HG03558 (cell line): Measurements from ENCODE around the gene NDUFB10.

Experiments used
- ATAC-seq: cut with Tn5 transposase; IDR thresholded peaks from one replicate; pipeline ENCODE4 v1.9.1; 2021; ENCODE audit warnings: moderate number of reproducible peaks; ENCODE audit not compliant: unreplicated experiment; ENCODE audit errors: extremely low read depth

The NDUFB10 gene

GRCh38 chr16:1982013-1982433, 22.7 kb downstream of the NDUFB10 start:
- no peak for ATAC-seq

- ATAC-seq: no peak
Observed at GRCh38 chr16:1982991-1983543, 23.7 kb downstream of the NDUFB10 start.

DNA sequence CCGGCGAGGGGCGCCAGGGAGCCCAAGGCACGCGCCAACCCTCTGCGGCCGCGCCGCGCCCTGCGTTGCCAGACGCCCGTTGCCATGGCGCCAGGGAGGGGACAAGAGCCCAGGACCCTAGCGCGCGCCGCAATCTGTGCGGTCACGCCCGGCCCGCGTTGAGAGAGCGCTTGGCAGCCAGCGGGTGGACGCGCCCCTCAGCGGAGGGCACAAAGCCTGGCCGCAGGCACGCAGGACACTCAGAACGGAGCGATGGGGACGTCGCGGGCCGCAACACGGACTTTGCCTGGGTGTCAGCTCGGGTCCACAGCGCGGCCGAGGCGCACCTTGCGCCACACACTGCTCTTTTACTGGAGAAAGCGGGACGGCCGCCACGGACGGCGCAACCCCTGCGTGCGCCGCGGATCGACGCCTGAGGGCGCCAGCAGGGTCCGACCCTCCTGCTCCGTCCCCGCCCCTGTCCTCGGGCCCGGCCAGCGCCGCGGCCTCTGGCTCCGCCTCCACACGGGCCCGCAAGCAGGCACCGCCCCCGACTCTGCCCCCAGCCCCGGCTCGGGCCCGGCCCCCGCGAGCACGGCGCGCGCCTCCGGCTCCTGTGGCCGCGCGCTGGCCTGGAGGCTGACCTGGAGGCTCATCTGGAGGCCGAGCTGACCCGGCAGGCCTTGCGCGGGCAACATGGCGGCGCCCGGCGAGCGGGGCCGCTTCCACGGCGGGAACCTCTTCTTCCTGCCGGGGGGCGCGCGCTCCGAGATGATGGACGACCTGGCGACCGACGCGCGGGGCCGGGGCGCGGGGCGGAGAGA, 24.4 kb downstream of the NDUFB10 start, which contains the start of gene GFER:
Gene GFER (plus strand): TSS at position 650 of the 803 bp plus-strand sequence. CDS start 26 bp downstream, at position 676.
- ATAC-seq: peak; percentile 62

- peak; percentile 2 for ATAC-seq
Observed at GRCh38 chr16:1984347-1985225, 25.2 kb downstream of the NDUFB10 start.

DNA sequence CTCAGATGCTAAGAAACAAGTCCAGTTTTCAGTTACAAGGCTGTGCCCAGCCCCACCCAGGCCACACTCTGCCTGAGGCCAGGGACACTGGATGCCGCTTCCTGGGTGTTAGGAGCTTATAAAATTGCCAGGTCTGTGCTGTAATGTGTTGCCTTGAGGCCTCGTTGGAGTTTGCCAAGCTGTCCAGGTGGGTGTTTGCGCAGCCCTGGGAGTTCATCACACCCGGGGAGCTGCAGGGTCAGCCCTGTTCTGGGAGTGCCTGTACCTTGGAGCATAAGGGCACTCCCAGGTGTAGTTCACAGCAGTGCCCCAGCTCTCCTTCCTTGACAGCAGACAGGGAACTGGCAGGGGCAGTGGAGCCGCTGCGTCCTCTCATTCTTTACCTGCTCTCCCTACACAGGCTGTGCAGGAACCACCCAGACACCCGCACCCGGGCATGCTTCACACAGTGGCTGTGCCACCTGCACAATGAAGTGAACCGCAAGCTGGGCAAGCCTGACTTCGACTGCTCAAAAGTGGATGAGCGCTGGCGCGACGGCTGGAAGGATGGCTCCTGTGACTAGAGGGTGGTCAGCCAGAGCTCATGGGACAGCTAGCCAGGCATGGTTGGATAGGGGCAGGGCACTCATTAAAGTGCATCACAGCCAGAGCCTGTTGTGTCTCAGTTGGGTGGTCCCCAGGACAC, 26.3 kb downstream of the NDUFB10 start:
- no peak for ATAC-seq

DNA sequence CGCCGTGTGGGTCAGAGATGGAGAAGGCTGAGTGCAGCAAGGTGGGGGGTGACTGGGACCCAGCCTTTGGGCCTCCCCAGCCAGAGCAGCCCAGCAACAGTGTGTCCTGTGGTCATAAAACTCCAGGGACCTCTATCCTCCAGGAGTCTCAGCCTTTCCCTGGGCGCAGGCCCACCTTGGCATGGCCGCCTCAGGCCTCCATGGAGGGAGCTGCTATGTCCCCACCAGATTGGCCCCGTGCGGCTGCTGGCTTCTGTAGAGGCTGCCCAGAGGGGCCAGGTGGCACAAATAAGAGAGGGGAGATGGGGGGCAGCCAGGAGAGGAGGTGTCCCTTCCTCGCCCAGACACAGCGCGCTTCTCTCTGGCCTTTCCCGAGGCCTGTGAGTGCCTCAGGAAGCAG, 27.9 kb downstream of the NDUFB10 start:
- ATAC-seq: no peak

DNA sequence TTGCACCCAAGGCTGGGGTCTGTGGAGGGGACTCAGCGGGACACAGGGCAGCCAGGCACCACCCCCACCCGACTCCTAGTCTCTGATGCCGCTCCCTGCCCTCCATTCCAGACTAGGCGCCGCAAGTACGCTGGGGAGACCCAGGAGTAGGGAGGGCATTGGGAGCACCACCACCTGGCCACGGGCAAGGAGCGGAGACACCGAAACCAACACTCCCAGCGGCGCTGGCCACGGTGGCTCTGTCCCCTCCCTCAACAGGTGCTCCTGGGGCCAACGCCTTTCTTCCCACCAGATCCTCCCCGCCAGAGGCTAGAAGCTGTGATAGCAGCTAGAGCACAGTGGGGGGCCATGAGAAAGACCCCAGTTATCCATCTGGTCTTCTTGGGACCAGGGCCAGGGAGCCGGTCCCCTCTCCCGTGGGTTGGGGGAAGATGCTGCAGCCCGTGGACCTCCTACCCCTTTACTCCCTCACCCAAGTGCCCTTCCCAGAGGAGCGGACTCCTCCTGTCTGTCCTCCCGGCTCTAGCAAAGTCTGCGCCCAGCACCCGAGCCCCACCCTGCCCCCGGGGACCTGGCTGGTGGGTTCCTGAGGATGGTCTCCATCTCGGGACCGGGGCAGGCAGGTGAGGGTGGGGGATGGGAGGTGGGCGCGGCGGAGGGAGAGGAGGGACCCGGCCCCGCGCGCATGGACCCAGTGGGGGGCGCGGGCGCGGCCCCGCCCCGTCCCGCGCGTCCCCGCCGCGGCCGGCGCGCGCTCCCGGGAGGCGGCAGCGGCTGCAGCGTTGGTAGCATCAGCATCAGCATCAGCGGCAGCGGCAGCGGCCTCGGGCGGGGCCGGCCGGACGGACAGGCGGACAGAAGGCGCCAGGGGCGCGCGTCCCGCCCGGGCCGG, 30.1 kb downstream of the NDUFB10 start, which contains the start of gene SYNGR3:
Gene SYNGR3 (plus strand): TSS at position 762 of the 892 bp plus-strand sequence. CDS start 133 bp downstream, outside the sequence.
- no peak for ATAC-seq

- ATAC-seq: no peak
Observed at GRCh38 chr16:1990101-1990350, 30.7 kb downstream of the NDUFB10 start.

- no peak for ATAC-seq
Observed at GRCh38 chr16:1990351-1991134, 31.2 kb downstream of the NDUFB10 start.

GRCh38 chr16:1991135-1991551, 31.8 kb downstream of the NDUFB10 start:
- no peak for ATAC-seq

DNA sequence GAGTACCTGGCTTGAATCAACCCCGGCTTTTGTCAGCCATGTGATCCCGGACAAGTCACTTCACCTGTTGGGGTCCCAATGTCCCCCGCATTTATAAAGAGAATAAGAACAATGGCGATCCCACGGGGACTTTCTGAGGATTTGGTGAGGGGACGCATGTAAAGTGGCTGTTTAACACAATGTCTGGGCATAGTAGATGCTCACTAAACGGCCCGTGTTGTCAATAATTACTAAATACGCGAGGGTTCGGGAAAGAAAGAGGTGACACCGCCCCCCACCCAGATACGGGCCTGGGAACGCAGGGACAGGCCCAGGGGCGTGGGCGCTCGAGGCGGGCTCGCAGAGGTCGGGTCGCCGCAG, 32.2 kb downstream of the NDUFB10 start:
- no peak for ATAC-seq

DNA sequence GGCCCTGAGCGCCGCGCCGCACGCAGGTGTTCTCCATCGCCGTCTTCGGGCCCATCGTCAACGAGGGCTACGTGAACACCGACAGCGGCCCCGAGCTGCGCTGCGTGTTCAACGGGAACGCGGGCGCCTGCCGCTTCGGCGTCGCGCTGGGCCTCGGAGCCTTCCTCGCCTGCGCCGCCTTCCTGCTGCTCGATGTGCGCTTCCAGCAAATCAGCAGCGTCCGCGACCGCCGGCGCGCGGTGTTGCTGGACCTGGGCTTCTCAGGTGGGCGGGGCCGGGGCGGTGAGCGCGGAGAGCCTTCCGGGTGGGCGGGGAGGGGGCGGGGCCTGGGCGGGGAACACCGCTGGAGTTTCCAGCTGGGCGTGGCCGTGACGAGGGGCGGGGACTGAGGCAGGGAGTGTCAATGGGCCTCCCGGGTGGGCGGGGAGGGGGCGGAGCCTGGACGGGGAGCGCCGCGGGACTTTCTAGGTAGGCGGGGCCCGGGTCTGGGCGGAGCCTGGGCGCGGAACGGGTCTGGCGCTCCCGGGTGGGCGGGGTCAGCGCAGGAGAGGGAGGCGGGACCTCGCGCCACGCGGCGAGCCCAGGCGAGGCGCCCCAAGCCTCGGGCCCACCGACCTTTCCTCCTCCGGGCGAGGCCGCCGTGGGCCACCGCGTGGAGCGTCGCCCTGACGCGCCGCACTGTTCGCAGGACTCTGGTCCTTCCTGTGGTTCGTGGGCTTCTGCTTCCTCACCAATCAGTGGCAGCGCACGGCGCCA, 32.8 kb downstream of the NDUFB10 start:
- no peak for ATAC-seq

DNA sequence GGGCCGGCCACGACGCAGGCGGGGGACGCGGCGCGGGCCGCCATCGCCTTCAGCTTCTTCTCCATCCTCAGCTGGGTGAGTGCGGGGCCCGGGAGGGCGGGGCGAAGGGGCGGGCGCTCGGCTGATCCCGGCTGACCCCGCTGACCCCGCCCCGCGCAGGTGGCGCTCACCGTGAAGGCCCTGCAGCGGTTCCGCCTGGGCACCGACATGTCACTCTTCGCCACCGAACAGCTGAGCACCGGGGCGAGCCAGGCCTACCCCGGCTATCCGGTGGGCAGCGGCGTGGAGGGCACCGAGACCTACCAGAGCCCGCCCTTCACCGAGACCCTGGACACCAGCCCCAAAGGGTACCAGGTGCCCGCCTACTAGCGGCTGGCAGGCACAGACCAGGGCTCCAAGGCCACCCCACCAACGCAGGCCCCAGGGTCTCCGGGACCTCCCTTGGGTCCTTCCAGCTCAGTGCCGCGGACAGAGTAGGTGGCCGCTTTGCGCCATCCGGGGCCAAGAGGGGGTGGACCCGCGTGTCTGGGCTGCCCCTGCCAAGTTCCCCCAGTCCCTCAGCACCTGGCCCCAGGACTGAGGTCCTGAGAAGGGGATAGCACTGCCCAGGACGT, 33.5 kb downstream of the NDUFB10 start:
- ATAC-seq: no peak

DNA sequence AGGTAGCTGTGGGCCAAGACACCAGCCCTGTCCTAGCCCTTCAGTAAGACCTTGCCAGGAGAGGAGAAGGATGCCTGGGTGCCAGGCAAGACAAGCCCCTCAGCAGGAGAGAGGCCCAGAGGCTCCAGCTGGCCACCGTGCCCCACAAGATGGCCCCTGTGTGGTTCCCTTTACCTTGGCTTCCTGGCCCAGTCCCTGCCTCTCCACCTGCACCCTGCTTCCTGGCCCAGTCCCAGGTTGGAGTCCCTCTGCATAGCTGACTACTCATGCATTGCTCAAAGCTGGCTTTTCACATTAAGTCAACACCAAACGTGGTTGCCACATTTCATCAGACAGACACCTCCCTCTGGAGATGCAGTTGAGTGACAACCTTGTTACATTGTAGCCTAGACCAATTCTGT, 34.4 kb downstream of the NDUFB10 start:
- ATAC-seq: no peak

DNA sequence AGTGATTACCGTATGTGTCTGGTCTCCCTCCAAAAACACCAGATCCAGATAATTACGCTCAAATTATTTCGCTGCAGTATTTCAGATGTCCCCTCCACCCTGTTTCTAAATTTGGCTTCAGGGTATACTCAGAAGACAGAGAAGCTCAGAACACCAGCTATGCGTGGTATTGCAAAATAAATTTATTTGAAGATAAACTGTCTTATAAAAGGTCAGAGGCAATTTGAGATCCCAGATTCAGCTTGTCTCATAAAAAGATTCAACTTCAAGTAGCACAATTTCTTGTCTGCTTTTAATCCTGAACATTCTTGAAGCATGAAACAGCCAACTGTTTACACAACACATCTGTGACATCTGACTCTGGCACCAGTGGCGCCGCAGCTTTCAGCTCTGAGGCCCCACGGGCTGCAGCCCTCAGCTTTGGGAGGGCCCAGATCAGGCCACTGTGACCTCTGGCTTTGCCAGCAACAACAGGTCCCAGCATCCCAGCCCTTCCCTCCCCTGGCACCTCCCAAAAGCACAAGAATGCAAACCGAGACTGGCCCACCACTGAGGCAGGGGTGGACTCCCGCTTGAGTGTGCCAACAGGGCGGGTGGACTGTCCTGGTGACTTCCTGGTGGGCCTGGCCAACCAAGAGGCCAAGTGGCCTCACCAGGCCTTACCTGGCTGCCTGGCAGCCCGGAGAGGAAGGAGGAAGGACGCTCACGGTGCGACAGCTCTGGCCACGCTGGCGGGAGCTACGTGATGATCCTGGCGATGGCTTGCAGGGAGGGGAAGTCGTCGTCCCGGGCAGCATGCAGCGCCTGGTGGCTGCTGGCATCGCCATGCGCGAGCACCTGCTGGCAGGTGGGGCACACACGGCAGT, 38.4 kb downstream of the NDUFB10 start:
- no peak for ATAC-seq

GRCh38 chr16:1998360-1998835, 39.1 kb downstream of the NDUFB10 start:
- no peak for ATAC-seq
